ENCODE data around the gene OR8I2. TPM values are rescaled to one million over a fixed set of nuclear protein-coding genes. Genes with fewer than 3 reads are reported as not detected.

Gene OR8I2
- total and polyA plus RNA-seq, 2 of the 13 experiments (the other 11 are each of a cell fraction or from before 2014, with no cell fraction given) = not detected

- Histone ChIP-seq H4K20me1 (ENCODE audit: insufficient read depth, low read length) (no peaks in the 10 kb centered on the region), H3K36me3 (replicated peaks in 1 of 2; ENCODE audit: control insufficient read depth in 1 of 2, insufficient read depth in 2 of 2, low read length in 2 of 2) (no peaks in the 10 kb centered on the region), H3K4me1 (ENCODE audit: insufficient read depth, low read length) (no peaks in the 10 kb centered on the region), H3K79me2 (ENCODE audit: insufficient read depth, low read length) (no peaks in the 10 kb centered on the region), H3K4me3 (replicated peaks in 1 of 3; ENCODE audit: insufficient read depth in 1 of 3, low read depth in 2 of 3, low read length in 3 of 3) (no peak overlapping the region), H3K27me3 (ENCODE audit: control insufficient read depth in 1 of 2, insufficient read depth in 2 of 2, low read length in 2 of 2) (no peaks in the 10 kb centered on the region), H3K9me3 (ENCODE audit: low read length) (peaks cover 55% of the 10 kb centered on the region), H3K9ac (ENCODE audit: insufficient read depth, low read depth, low read length) (no peak overlapping the region), H3K27ac (ENCODE audit: extremely low read length, insufficient read depth, low read length) (no peak overlapping the region), H2AFZ (ENCODE audit: low read length) (no peak overlapping the region), H3K4me2 (ENCODE audit: low read depth, low read length) (no peak overlapping the region)
- ChIA-PET POLR2A (no interaction called here), CTCF (ENCODE audit: low intra/inter-chr PET ratio, low total read pairs) (no interaction called here)
- no TSS peak for BruUV-seq (replicated peaks)
- FAIRE-seq (no peak), DNase-seq (ENCODE audit: low spot score) (no peak), ATAC-seq (no peak)
- intact Hi-C loops (cut with micrococcal nuclease; ENCODE audit: unreplicated experiment) (no loop called here), in situ Hi-C loops (cut with HindIII; ENCODE audit: extremely low pct_ligation_motif_present, low pct_unique_long_range_greater_than_20kb) (no loop called here)
- TF ChIP-seq REXO4 (CRISPR knock-in tag; IDR thresholded peaks at IDR 0.05; ENCODE audit: borderline replicate concordance) (no peak), ZNF891 (CRISPR knock-in tag; IDR thresholded peaks at IDR 0.05) (no peak), MYC (CRISPR knock-in tag; IDR thresholded peaks at IDR 0.05; ENCODE audit: borderline replicate concordance) (no peak), BORCS8-MEF2B (CRISPR knock-in tag; IDR thresholded peaks at IDR 0.05) (no peak), MED1 (CRISPR knock-in tag; IDR thresholded peaks at IDR 0.05) (no peak), TBX2 (CRISPR knock-in tag; IDR thresholded peaks at IDR 0.05; ENCODE audit: borderline replicate concordance) (no peak), SP5 (CRISPR knock-in tag; IDR thresholded peaks at IDR 0.05; ENCODE audit: borderline replicate concordance, low read depth) (no peak), ELF3 (CRISPR knock-in tag; IDR thresholded peaks at IDR 0.05) (no peak), MAZ (IDR thresholded peaks at IDR 0.05; ENCODE audit: borderline replicate concordance, low read depth, low read length) (no peak), MAZ (CRISPR knock-in tag; IDR thresholded peaks at IDR 0.05; ENCODE audit: low read depth) (no peak), ZNF33A (CRISPR knock-in tag; IDR thresholded peaks at IDR 0.05; ENCODE audit: borderline replicate concordance) (no peak), ZNF652 (CRISPR knock-in tag; IDR thresholded peaks at IDR 0.05; ENCODE audit: borderline replicate concordance, low read depth) (no peak), ZNF256 (CRISPR knock-in tag; conservative IDR thresholded peaks at IDR 0.05) (no peak), ZNF761 (CRISPR knock-in tag; conservative IDR thresholded peaks at IDR 0.05) (no peak), ZBTB21 (CRISPR knock-in tag; IDR thresholded peaks at IDR 0.05) (no peak), PPARG (CRISPR knock-in tag; conservative IDR thresholded peaks at IDR 0.05) (no peak), DMAP1 (CRISPR knock-in tag; IDR thresholded peaks at IDR 0.05) (no peak), GMEB2 (CRISPR knock-in tag; IDR thresholded peaks at IDR 0.05; ENCODE audit: low read depth) (no peak), THRA (CRISPR knock-in tag; IDR thresholded peaks at IDR 0.05; ENCODE audit: borderline replicate concordance) (no peak)
- TF ChIP-seq, protein P1, sequence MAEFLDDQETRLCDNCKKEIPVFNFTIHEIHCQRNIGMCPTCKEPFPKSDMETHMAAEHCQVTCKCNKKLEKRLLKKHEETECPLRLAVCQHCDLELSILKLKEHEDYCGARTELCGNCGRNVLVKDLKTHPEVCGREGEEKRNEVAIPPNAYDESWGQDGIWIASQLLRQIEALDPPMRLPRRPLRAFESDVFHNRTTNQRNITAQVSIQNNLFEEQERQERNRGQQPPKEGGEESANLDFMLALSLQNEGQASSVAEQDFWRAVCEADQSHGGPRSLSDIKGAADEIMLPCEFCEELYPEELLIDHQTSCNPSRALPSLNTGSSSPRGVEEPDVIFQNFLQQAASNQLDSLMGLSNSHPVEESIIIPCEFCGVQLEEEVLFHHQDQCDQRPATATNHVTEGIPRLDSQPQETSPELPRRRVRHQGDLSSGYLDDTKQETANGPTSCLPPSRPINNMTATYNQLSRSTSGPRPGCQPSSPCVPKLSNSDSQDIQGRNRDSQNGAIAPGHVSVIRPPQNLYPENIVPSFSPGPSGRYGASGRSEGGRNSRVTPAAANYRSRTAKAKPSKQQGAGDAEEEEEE (CRISPR knock-in tag; IDR thresholded peaks at IDR 0.05; ENCODE audit: borderline replicate concordance) = no peak
- TF ChIP-seq, protein P2, sequence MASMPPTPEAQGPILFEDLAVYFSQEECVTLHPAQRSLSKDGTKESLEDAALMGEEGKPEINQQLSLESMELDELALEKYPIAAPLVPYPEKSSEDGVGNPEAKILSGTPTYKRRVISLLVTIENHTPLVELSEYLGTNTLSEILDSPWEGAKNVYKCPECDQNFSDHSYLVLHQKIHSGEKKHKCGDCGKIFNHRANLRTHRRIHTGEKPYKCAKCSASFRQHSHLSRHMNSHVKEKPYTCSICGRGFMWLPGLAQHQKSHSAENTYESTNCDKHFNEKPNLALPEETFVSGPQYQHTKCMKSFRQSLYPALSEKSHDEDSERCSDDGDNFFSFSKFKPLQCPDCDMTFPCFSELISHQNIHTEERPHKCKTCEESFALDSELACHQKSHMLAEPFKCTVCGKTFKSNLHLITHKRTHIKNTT (CRISPR knock-in tag; IDR thresholded peaks at IDR 0.05) = no peak
- 0% methylated on average over 1 of the region's 1 CpG for WGBS (ENCODE audit: low lambda C conversion rate)
Measured at GRCh38 chr11:56045538-56045937, 47.6 kb upstream of the OR8I2 start.
